Renal pelvis (tissue), 4 donors: ENCODE measurements around the gene GPSM1. TPM values are rescaled to one million over a fixed set of nuclear protein-coding genes. Genes with fewer than 3 reads are reported as not detected.

Source experiments
- DNase-seq: peaks from one replicate; pipeline ENCODE4 v3.0.0-alpha.2; 2013
- polyA plus RNA-seq, 3 donors: library from polyadenylated mRNA; unstranded; fragments of 120-200 nt; gene quantifications; one replicate each; pipeline ENCODE4 v1.2.1, GENCODE V29; 2013; ENCODE audit not compliant: insufficient read length in 3 of 3

Gene GPSM1
- polyA plus RNA-seq, 3 donors = 41.2 to 59.6 (median 46.7) TPM

GRCh38 chr9:136373300-136374182 is 46.2 kb downstream of the GPSM1 start, which contains the start of gene CARD9:
Gene CARD9 (minus strand): TSS chr9:136373669. CDS start chr9:136372078, 1,591 bp downstream.
- DNase-seq = no peak

GRCh38 chr9:136374183-136374575 is 46.8 kb downstream of the GPSM1 start:
- no peak for DNase-seq

GRCh38 chr9:136375096-136375495 is 47.8 kb downstream of the GPSM1 start:
- DNase-seq = no peak

- DNase-seq = no peak
Observed at GRCh38 chr9:136376457-136376856, 49.1 kb downstream of the GPSM1 start.

GRCh38 chr9:136377341-136378169 is 50.2 kb downstream of the GPSM1 start:
- no peak for DNase-seq

- peak; percentile 46 for DNase-seq
Observed at GRCh38 chr9:136378170-136379002, 51.0 kb downstream of the GPSM1 start.

GRCh38 chr9:136379003-136379287 is 51.6 kb downstream of the GPSM1 start:
- no peak for DNase-seq

GRCh38 chr9:136379401-136379800 is 52.1 kb downstream of the GPSM1 start:
- no peak for DNase-seq

GRCh38 chr9:136379891-136380290 is 52.6 kb downstream of the GPSM1 start:
- DNase-seq = no peak

GRCh38 chr9:136380381-136380780 is 53.0 kb downstream of the GPSM1 start:
- no peak for DNase-seq

- DNase-seq = no peak
Observed at GRCh38 chr9:136381311-136381710, 54.0 kb downstream of the GPSM1 start.

- DNase-seq = no peak
Observed at GRCh38 chr9:136381966-136382513, 54.7 kb downstream of the GPSM1 start.

GRCh38 chr9:136383436-136383835 is 56.1 kb downstream of the GPSM1 start:
- DNase-seq = no peak

GRCh38 chr9:136385015-136385414 is 57.7 kb downstream of the GPSM1 start:
- no peak for DNase-seq

- no peak for DNase-seq
Observed at GRCh38 chr9:136386018-136386417, 58.7 kb downstream of the GPSM1 start.

- DNase-seq = no peak
Observed at GRCh38 chr9:136387217-136387616, 59.9 kb downstream of the GPSM1 start.

GRCh38 chr9:136389396-136389795 is 62.1 kb downstream of the GPSM1 start:
- no peak for DNase-seq

- no peak for DNase-seq
Observed at GRCh38 chr9:136391737-136392537, 64.6 kb downstream of the GPSM1 start.

- no peak for DNase-seq
Observed at GRCh38 chr9:136392538-136393449, 65.5 kb downstream of the GPSM1 start.

GRCh38 chr9:136393531-136393930 is 66.2 kb downstream of the GPSM1 start:
- no peak for DNase-seq
